GM21360 (cell line): Measurements from ENCODE around the gene TRIO.

Experiments used
- ATAC-seq: cut with Tn5 transposase; IDR thresholded peaks from one replicate; pipeline ENCODE4 v1.9.1; 2021; ENCODE audit warnings: mild to moderate bottlenecking, moderate library complexity; ENCODE audit not compliant: unreplicated experiment

Gene TRIO

GRCh38 chr5:14492331-14492964 lies 349.3 kb downstream of the TRIO start:
- no peak for ATAC-seq

GRCh38 chr5:14495301-14495700 lies 352.2 kb downstream of the TRIO start:
- ATAC-seq, result no peak

GRCh38 chr5:14497311-14497710 lies 354.2 kb downstream of the TRIO start:
- ATAC-seq, result no peak

- no peak for ATAC-seq
Observed at GRCh38 chr5:14501353-14502293, 358.5 kb downstream of the TRIO start.

- no peak for ATAC-seq
Observed at GRCh38 chr5:14502294-14502690, 359.1 kb downstream of the TRIO start.

- no peak for ATAC-seq
Observed at GRCh38 chr5:14503017-14503680, 360.0 kb downstream of the TRIO start.

- ATAC-seq, result no peak
Observed at GRCh38 chr5:14503681-14504331, 360.7 kb downstream of the TRIO start.

GRCh38 chr5:14504332-14504727 lies 361.2 kb downstream of the TRIO start:
- ATAC-seq, result no peak

GRCh38 chr5:14504816-14505215 lies 361.7 kb downstream of the TRIO start:
- ATAC-seq, result no peak

GRCh38 chr5:14505310-14506139 lies 362.4 kb downstream of the TRIO start:
- no peak for ATAC-seq

- ATAC-seq, result no peak
Observed at GRCh38 chr5:14506140-14506538, 363.0 kb downstream of the TRIO start.

- ATAC-seq, result no peak
Observed at GRCh38 chr5:14506661-14507060, 363.5 kb downstream of the TRIO start.

- ATAC-seq, result no peak
Observed at GRCh38 chr5:14507156-14507941, 364.2 kb downstream of the TRIO start.

- no peak for ATAC-seq
Observed at GRCh38 chr5:14508046-14508445, 364.9 kb downstream of the TRIO start.

GRCh38 chr5:14509556-14509955 lies 366.4 kb downstream of the TRIO start:
- no peak for ATAC-seq

GRCh38 chr5:14510156-14510734 lies 367.1 kb downstream of the TRIO start:
- no peak for ATAC-seq

GRCh38 chr5:14510880-14511279 lies 367.7 kb downstream of the TRIO start:
- no peak for ATAC-seq

- no peak for ATAC-seq
Observed at GRCh38 chr5:14512574-14512973, 369.4 kb downstream of the TRIO start.

- ATAC-seq, result no peak
Observed at GRCh38 chr5:14513266-14513665, 370.1 kb downstream of the TRIO start.
